Astrocyte of the cerebellum (primary cell): ENCODE results near the gene TMEM225B.
"Not testable (repeated sequence)": the region's sequence is repeated elsewhere in the genome, so short reads cannot be mapped to it uniquely, and the experiment has no call there.

ENCODE experiments used
- DNase-seq: peaks from one replicate; pipeline ENCODE4 v3.0.0-alpha.2; 2011; ENCODE audit warnings: low read depth
- H3K4me3 ChIP-seq: 2 replicates; pipeline ENCODE4 v1.5.1; 2011; ENCODE audit warnings: mild to moderate bottlenecking, low read depth, low read length, moderate library complexity
- in situ Hi-C: cut with HindIII; loops from 2 replicates; pipeline ENCODE4 v1.10.0; 2017; ENCODE audit warnings: low sequenced_read_pairs
- TF ChIP-seq, protein P1 (sequence below): IDR thresholded peaks from 2 replicates; pipeline ENCODE4 v1.5.1; 2012; ENCODE audit warnings: low read length, low read depth, moderate library complexity, mild to moderate bottlenecking; ENCODE audit errors: missing control alignments

Gene TMEM225B

DNA sequence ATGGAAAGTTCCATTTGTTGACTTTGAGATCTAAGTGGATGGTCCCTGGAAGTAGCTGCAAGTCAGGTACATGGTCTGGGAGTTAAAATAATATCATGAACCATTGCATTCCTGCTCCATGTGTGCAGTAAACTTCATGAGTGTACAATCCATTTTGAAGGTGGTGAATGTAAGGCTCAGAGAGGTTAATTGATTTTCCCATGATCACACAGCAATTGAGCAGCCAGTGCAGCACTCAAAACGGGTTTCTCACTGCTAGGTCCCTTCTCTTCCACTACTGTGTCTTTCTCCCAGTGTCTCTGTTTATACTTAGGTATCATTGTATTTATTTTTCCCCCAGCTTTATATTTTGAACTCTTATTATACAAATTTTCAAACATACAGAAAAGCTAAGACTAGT lies 28.6 kb downstream of the TMEM225B start:
- TF ChIP-seq, protein P1, sequence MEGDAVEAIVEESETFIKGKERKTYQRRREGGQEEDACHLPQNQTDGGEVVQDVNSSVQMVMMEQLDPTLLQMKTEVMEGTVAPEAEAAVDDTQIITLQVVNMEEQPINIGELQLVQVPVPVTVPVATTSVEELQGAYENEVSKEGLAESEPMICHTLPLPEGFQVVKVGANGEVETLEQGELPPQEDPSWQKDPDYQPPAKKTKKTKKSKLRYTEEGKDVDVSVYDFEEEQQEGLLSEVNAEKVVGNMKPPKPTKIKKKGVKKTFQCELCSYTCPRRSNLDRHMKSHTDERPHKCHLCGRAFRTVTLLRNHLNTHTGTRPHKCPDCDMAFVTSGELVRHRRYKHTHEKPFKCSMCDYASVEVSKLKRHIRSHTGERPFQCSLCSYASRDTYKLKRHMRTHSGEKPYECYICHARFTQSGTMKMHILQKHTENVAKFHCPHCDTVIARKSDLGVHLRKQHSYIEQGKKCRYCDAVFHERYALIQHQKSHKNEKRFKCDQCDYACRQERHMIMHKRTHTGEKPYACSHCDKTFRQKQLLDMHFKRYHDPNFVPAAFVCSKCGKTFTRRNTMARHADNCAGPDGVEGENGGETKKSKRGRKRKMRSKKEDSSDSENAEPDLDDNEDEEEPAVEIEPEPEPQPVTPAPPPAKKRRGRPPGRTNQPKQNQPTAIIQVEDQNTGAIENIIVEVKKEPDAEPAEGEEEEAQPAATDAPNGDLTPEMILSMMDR: no peak

DNA sequence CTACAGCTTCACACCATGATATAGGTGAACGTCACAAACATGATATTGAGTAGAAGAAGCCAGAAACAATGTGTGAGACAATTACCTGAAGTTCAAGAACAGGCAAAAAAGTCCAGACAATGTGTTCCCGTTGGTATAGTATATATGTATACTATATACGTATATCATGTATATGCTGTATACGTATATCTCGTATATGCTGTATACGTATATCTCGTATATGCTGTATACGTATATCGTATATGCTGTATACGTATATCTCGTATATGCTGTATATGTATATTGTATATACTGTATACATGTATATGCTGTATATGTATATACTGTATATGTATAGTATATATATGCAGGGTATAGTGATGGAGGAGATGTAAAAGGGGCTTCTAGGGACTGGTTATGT lies 29.4 kb downstream of the TMEM225B start:
- in situ Hi-C loops: no loop called here
- H3K4me3 ChIP-seq: no peak overlapping the region
- no peak for DNase-seq
- TF ChIP-seq, protein P1: no peak

More for the DNA sequence above, 28.6 kb downstream of the TMEM225B start:
- no peak for DNase-seq
- in situ Hi-C loops: no loop called here
- H3K4me3 ChIP-seq: no peak overlapping the region

DNA sequence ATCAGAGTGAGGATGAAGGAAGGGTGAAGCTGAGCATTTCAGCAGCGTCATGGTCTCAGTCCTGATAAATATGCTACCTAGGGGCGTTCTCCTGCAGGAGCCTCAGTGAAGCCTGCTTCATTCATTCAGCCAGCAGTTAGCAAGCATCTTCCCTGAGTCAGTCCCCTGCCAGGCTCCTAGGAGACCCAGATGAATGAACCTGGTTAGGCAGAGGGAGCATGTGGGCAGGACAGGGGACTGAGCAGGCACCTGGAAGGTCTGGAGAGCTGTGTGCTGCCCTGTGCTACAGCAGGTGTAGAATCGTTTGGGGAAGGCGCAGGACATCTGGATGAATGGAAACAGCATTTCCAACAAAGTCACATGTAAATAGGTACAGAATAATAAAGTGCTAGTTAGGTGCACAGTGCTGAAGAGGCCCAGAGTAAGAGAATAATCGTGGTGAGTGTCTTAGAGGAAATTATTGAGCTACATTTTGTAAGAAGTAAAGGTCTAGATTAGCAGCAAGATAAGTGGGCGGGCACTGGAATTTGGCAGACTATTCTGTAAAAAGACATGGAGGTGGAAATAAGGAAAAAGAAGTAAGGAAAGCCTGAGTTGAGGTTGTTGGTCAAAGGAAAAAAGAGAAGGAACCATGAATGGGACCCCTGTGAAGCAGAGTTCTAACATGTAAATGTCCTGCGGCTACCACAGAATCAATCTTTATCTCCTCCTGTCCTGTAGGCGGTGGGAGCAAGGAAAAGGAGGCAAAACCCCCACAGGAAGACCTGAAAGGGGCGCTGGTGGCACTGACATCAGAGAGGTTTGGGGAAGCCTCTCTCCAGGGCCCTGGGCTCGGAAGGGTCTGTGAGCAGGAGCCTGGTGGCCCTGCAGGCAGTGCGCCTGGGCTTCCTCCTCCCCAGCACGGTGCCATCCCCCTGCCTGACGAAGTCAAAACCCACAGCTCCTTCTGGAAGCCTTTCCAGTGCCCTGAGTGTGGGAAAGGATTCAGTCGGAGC lies 30.7 kb downstream of the TMEM225B start:
- in situ Hi-C loops: no loop called here
- TF ChIP-seq, protein P1: no peak
- no peak for DNase-seq
- no peak overlapping the region for H3K4me3 ChIP-seq

DNA sequence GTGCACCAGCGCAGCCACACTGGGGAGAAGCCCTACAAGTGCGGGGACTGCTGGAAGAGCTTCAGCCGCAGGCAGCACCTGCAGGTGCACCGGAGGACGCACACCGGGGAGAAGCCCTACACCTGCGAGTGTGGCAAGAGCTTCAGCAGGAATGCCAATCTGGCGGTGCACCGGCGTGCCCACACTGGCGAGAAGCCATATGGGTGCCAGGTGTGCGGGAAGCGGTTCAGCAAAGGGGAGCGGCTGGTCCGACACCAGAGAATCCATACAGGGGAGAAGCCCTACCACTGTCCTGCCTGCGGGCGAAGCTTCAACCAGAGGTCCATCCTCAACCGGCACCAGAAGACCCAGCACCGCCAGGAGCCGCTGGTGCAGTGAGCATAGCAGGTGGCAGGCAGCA lies 31.6 kb downstream of the TMEM225B start:
- in situ Hi-C loops: no loop called here
- TF ChIP-seq, protein P1: no peak
- H3K4me3 ChIP-seq: no peak overlapping the region
- no peak for DNase-seq

DNA sequence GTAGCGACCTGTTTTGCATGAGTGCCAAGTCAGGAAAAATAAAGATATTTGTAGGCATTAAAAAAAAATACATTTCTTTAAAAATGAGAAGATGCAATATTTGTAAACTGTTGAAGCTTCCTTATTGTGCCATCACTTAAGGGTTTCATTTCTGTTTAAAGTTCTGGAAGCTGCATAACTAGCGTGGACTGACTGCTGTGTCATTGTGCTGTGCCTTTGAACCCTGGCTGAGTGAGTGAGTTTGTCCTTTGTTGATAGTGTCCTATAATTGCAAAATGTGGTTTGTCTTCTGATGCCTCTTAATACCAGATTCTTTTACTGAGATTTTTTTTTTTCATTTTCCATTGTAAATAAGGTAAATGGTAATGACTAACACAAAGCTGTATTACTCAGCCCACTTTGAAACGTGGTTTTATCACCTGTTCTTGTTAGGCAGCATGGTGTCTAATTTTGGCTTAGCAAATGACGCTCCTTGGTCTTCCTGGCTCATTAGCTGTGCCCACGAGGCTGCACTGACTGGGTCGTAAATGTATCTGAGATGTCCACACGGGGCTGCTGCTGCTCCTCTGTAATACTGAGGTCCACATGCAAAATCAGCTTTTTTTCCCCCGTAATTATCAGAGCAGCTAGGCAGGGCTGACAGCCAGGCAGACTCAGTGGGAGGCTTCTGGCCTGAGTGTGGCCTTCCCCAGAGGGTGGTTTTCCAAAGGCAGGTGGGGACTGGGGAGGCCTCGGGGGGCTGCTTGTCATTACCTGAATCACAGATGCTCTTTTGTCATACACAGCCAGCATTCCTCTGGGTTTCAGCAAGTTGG lies 33.4 kb downstream of the TMEM225B start:
- TF ChIP-seq, protein P1: peak; percentile 43
- peak; percentile 27 for DNase-seq
- no peak overlapping the region for H3K4me3 ChIP-seq
- in situ Hi-C loops: no loop called here

DNA sequence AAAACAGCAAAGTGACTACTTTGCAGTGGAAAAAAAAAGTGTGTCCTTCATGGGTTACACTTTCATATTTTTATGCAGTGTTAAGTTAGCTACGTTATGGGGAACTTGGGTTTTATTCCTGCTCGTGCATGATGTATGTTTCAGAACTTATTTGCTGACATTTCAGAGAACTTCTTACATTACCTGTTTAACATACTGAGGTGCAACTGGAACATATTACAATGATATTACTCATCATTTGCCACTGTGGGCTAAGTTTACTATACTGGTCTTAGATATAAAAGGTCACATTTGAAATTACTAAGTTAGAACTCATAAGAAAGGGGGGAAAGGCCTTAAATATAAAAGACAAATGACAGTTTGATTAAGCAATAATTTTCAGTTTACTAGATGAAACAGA lies 39.3 kb downstream of the TMEM225B start:
- DNase-seq, H3K4me3 ChIP-seq, in situ Hi-C loops: not testable (repeated sequence)
